HG02943 (cell line): ENCODE measurements around the gene AK1.

Source experiments
- ATAC-seq: cut with Tn5 transposase; IDR thresholded peaks from one replicate; pipeline ENCODE4 v1.9.1; 2021; ENCODE audit warnings: mild to moderate bottlenecking, low read depth, moderate library complexity; ENCODE audit not compliant: unreplicated experiment

The AK1 gene, protein sequence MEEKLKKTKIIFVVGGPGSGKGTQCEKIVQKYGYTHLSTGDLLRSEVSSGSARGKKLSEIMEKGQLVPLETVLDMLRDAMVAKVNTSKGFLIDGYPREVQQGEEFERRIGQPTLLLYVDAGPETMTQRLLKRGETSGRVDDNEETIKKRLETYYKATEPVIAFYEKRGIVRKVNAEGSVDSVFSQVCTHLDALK

GRCh38 chr9:127877566-127877998, at the start of gene AK1:
Gene AK1 (minus strand): TSS chr9:127877675. CDS start chr9:127874617, 3,058 bp downstream.
- ATAC-seq, result no peak

DNA sequence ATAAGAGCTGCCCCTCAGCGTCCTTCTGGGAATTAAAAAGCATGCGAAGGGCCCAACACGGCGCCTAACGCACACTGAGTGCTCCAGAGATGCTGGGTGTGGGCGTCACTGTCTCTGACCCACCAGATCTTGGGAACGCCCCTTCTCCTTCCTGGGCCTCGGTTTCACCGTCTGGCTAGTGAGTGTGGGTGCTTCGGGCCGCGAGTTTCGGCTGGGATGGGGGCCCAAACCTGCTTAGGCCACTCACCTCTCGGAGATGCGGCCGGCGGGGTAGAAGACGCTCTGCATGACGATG, 49.4 kb upstream of the AK1 start:
- no peak for ATAC-seq

DNA sequence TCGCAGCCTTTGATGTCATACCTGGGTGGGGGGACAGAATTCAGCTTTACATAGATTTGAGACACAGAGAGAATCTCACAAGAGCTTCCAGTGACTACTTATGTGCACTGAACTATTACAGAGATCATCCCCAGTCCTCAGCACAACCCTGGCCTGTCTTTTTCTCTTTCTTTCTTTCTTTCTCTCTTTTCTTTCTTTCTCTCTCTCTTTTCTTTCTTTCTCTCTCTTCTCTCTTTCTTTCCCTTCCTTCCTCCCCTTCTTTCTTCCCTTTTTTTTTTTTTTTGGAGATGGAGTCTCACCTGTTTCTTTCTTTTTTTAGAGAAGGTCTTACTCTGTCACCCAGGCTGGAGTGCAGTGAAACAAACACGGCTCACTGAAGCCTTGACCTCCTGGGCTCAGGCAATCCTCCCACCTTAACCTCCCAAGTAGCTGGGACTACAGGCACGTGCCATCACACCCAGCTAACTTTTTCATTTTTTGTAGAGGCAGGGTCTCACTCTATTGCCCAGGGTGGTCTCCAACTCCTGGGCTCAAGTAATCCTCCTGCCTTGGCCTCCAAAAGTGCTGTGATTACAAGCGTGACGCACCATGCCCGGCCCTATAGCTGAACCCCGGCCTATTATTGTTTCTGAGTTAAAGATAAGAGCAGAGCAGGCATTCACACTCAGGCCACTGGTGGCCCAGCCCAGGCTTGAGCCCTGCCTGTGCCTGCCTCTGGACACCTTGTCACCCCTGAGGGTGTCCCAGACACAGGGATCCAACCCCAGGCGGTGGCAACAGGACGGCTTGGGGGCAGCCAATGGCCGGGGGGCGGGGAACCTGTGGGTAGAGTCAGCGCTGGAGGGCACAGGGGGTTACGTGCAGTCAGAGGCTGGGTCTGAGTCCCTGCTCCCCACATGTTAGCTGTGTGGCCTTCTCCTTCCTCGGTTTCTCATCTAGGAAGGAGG, 48.8 kb upstream of the AK1 start:
- no peak for ATAC-seq

GRCh38 chr9:127924736-127925444, 47.4 kb upstream of the AK1 start:
- no peak for ATAC-seq

GRCh38 chr9:127923771-127924170, 46.3 kb upstream of the AK1 start:
- no peak for ATAC-seq

DNA sequence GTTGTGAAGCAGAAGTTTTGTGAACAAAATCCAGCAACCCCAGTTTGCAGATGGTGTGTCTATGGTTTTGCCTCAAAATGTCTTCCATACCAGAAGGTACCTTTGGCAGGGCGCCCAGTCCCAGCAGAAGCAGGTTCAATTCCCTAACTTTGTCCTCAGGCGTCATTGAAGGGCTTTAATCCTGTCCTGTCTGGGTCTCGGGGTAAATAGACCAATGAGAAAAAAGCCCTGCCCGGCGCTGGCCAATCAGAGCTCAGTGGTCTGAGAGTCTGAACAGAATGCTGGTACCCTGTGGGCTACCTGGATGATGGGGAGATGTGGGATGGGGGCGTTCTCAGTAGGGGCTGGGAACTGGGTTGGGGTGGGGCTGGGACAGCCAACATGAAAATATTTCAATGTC, 45.6 kb upstream of the AK1 start:
- no peak for ATAC-seq

DNA sequence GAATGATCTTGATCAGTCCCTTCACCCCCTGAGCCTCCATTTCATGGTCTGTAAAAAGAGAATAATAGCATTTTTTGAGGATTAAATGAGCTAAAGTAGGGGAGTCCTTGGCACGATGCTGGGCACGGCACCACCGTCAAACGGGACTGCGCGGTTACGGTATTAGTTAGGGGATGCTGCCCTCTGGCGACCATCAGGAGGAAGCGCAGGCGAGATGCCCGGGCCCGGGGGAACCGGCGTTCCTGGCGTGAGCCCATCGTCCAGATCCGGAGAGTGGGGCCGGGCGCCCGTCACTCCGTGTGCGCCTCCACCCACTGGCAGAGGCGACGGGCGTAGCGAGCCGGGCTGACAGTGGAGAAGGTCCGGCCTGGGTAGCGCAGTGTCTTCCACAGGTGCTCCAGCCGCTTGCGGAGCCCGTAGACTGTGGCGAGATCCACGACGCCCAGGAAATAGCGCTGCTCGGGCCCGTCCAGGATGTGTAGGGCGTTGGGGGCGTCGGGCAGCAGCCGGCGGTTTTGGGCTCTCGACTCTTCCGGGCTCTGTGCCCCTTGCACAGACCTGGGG, 44.2 kb upstream of the AK1 start:
- ATAC-seq, result no peak

GRCh38 chr9:127920794-127921193, 43.3 kb upstream of the AK1 start:
- no peak for ATAC-seq

GRCh38 chr9:127919253-127919815, 41.9 kb upstream of the AK1 start:
- ATAC-seq, result no peak

- no peak for ATAC-seq
Observed at GRCh38 chr9:127918183-127919107, 41.0 kb upstream of the AK1 start.

DNA sequence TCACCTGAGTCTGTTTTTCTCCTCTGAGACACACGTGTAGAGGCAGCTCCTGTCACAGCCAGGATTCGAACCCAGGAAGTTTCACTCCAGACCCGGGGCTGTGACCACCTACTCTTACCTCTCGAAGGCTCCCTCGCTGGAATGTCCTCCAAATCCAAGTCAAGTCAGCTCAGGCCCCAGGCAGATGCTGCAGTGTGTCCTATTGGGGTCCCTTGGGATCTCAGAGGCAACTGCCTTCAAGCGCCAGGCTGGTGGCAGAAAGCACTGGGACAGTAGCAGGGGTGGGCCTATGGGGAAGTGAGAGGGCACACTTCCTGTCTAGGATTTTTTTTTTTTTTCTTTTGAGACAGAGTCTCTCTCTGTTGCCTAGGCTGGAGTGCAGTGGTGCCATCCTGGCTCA, 40.1 kb upstream of the AK1 start:
- ATAC-seq, result peak; percentile 30

DNA sequence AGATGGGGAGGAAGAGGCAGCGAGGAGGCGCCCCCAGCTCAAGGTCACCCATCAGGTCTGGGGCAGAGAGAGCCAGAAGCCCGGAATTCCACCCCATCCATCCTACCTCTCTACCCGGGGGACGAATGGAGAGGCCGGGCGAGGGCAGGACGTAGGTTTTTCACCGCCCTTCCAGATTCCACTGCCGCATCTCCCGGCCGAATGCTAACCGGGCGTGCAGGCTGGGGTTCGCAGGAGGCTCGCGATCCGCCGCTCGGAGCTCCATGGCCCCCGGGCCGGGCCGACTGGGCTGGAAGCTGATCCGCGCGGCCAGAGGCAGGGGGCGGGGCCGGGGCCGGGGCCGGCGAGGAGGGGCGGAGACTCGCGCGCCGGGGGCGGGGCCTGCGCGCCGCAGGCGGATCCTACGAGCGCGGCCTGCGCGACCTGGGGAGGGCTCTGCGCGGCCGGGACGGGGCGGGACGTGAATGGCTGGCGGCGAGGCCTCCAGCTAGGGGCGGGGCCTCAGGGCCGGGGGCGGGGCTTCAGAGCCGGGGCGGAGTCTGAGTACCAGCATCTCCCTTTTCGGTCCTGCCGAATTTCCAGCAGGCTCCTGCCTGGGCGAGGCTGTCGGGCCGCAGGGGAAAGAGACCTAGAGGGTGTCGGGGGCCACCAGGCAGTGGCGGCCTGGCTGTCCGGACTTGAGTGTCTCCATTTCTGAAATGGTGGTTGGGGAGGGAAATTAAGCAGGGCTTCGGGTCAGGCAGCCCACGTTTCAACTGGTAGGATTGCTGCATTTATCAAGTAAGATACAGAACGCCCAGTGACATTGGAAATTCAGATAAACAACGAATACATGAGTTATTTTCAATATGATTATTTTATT, 39.5 kb upstream of the AK1 start, which contains the start of gene ST6GALNAC4:
Gene ST6GALNAC4 (minus strand): TSS at position 322 of the 862 bp plus-strand sequence. CDS start 622 bp downstream, outside the sequence.
- peak; percentile 49 for ATAC-seq

- ATAC-seq, result no peak
Observed at GRCh38 chr9:127915801-127916719, 38.6 kb upstream of the AK1 start.

GRCh38 chr9:127915325-127915752, 37.9 kb upstream of the AK1 start:
- ATAC-seq, result no peak

DNA sequence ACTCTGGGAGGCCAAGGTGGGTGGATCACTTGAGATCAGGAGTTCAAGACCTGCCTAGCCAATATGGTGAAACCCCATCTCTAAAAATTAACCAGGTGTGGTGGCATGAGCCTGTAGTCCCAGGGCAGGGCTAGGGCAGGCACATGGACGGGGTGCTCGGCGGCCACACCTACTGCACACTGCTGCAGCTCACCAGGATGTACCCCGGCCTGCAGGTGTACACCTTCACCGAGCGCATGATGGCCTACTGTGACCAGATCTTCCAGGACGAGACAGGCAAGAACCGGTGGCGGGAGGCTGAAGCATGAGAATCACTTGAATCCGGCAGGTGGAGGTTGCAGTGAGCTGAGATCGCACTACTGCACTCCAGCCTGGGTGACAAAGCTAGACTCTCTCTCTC, 36.2 kb upstream of the AK1 start:
- no peak for ATAC-seq

DNA sequence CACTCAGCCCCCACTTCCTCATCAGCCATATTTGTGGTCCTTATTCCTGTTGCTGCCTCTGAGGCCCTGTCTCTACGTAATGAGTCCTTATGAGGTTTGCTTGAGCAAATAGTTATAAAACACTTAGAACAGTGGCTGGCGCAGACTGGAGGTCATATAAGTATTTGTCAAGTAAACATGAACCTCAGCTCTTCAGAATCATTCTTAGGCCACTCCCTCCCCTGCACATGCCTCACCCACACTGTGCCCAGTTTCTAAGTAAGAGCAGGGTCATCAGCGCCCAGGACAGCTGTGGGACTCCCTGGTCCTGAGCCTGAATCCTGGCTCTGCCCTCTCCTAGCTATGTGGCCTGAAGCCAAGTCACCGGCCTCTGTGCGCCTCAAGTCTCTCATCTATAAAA, 35.4 kb upstream of the AK1 start:
- ATAC-seq, result no peak

DNA sequence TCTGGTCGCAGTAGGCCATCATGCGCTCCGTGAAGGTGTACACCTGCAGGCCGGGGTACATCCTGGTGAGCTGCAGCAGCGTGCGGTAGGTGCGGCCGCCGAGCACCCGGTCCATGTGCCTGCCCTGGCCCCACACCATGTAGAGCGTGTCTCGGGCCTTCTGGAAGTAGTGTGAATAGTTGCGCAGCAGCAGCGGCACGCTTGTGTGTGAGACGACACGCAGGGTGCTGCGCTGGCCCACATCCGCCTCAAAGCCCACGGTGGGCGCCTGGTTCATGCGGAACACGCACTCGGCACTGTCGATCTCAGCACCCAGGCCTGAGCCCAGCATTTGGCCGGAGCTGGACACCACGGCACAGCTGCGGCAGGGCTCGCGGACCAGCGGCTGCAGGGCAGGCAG, 34.8 kb upstream of the AK1 start:
- ATAC-seq, result no peak
